ENCODE measurements around the gene LPCAT2.

GRCh38 chr16:55542459-55543082, 33.7 kb downstream of the LPCAT2 start:
- no peak for TF ChIP-seq NFYB (CRISPR knock-in tag; conservative IDR thresholded peaks at IDR 0.05; ENCODE audit: low read depth)
- no peak for TF ChIP-seq CTCF (IDR thresholded peaks at IDR 0.05)
- no peak for TF ChIP-seq MXD4 (CRISPR knock-in tag; IDR thresholded peaks at IDR 0.05; ENCODE audit: borderline replicate concordance)
